NCI-H526 (cell line): ENCODE results near the gene LUC7L3.
"Not testable (repeated sequence)": the region's sequence is repeated elsewhere in the genome, so short reads cannot be mapped to it uniquely, and the experiment has no call there.

ENCODE experiments used
- DNase-seq, 2 experiments: peaks; one replicate each; lab custom pipeline; 2025; lab: John Stamatoyannopoulos, UW

The LUC7L3 gene, protein sequence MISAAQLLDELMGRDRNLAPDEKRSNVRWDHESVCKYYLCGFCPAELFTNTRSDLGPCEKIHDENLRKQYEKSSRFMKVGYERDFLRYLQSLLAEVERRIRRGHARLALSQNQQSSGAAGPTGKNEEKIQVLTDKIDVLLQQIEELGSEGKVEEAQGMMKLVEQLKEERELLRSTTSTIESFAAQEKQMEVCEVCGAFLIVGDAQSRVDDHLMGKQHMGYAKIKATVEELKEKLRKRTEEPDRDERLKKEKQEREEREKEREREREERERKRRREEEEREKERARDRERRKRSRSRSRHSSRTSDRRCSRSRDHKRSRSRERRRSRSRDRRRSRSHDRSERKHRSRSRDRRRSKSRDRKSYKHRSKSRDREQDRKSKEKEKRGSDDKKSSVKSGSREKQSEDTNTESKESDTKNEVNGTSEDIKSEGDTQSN

GRCh38 chr17:50719144-50719923 lies at the start of gene LUC7L3:
LUC7L3 (plus strand) TSS chr17:50719603; CDS start chr17:50719733, 130 bp downstream.
- peak; percentile 91 to 98 for DNase-seq

- DNase-seq, result no peak
These were observed 47.3 kb upstream of the LUC7L3 start for GRCh38 chr17:50672071-50672470.

- no peak for DNase-seq
These were observed 46.4 kb upstream of the LUC7L3 start for GRCh38 chr17:50672831-50673551.

- DNase-seq, result no peak
These were observed 44.2 kb upstream of the LUC7L3 start for GRCh38 chr17:50675190-50675589.

DNA sequence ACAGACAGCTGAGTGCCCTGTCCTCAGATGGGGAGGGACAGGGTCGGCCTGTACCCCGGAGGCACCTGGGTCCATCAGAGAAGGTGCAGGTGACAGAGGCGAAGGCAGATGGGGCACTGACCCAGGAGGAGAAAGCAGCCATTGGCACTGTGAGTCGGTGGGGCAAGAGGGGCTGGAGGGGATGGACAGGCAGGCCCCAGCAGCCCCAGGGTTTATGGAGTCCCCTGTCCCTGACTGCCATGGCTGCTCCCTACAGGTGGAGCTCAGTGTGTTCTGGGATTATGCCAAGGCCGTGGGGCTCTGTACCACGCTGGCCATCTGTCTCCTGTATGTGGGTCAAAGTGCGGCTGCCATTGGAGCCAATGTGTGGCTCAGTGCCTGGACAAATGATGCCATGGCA lies 43.8 kb upstream of the LUC7L3 start:
- DNase-seq, result no peak

DNA sequence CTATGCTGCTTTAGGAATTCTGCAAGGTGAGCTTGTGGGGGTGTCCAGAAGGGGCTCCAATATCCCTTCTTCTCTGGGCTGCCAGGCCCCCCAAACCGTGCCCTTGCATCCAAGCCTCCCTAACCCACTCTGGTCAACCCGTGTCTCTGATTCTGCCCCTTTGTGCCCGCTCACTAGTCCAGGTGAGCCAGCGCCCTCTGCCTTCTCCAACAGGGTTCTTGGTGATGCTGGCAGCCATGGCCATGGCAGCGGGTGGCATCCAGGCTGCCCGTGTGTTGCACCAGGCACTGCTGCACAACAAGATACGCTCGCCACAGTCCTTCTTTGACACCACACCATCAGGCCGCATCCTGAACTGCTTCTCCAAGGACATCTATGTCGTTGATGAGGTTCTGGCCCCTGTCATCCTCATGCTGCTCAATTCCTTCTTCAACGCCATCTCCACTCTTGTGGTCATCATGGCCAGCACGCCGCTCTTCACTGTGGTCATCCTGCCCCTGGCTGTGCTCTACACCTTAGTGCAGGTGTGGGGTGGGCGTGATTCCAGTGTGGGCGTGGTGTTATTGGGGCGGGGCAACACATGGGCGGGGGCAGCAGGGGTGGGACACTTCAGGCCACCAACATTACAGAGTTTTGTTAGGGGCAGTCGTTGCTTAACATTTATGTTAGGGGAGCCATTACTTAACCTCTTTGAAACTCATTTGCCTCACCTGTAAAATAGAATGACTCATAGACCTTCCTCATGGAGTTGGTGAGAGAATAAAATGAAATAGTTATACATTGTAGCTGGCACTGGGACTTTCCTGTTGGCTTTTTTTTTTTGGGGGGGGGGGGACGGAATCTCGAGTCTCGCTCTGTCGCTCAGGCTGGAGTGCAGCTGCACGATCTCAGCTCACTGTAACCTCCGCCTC lies 43.1 kb upstream of the LUC7L3 start:
- DNase-seq, result no peak

DNA sequence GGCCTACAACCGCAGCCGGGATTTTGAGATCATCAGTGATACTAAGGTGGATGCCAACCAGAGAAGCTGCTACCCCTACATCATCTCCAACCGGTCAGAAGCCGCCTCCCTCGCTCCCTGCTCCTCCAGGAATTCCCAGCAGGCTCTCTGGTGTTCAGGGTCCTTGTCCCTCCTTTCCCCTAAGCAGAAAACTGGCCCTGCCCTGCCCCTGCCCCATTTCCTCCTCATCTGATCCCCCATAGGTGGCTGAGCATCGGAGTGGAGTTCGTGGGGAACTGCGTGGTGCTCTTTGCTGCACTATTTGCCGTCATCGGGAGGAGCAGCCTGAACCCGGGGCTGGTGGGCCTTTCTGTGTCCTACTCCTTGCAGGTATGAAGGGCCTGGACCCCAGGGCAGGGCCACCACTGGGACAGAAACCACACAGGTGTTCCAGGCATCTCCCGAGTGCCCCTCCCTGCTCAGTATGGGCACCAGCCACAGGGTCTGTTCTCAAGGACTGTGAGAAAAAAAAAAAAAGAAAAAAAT lies 41.5 kb upstream of the LUC7L3 start:
- DNase-seq, result no peak

GRCh38 chr17:50679008-50679544 lies 40.3 kb upstream of the LUC7L3 start:
- no peak for DNase-seq

- no peak for DNase-seq
These were observed 39.3 kb upstream of the LUC7L3 start for GRCh38 chr17:50680126-50680525.

DNA sequence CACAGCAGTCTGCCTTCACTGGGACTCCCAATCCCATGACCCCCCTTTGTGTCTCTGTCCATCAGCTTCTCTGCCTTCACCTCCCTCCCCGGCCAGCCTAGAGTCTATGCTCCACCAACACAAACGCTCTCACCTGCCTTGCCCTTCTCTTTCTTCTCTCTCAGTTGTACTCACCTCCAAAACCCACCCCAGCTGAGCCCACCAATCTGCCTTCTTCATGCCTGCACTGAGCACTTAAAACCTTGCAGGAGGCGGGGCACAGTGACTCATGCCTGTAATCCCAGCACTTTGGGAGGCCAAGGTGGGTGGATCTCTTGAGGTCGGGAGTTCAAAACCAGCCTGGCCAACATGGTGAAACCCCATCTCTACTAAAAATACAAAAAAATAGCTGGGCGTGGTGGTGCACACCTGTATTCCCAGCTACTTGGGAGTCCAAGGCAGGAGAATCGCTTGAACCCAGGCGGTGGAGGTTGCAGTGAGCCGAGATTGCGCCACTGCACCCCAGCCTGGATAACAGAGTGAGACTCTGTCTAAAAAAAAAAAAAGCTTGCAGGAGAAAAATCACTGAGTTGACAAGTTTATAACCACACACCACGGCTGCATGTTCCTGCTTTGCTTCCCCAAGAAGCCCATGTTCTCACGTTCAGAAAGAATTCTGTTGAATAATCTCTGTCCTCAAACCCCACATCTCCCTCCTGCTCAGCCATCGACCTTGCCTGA lies 38.7 kb upstream of the LUC7L3 start:
- not testable (repeated sequence) for DNase-seq

DNA sequence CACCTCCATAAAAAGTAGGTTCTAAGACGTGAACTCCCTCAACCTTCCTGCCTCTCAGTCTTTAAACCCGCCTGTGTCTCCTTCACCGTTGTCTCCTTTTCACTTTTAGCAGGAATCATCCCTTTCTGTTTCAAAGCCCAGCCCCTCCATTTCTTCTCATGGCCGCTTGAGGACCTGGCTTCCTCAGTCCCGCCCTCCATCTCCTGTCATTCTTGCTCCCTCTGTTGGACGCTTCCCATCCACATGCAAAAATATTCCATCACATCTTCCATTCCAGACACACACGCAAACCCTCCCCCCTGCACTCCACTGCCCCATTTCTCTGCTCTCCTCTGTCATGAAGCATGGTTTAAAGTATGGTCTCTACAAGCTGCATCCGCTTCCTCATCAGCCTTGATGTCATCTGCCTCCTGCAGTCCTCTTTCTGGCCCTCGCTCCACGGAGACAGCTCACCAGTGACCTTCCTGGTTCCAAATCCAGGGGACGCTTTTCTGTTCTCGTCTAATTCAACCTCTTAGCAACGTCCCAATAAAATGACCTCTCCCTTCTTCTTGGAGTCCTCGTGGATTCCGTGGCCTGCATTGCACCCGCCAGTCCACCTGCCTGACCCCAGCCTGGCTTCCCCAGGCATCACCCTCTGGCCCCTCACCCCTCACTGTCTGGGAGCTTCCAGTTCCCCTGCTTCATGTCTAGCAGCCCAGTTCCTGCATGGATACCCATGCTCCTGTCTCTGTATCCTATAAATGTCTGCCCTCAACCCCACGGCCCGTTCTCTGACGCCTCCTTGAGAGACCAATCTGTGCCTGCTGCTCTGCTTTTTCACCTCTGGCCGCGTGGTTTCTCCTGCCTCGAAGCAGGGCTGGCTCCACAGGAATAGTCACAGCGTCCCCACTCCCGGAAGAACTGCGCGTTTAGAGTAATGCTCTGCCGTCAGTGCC lies 37.9 kb upstream of the LUC7L3 start:
- peak; percentile 54 to 80 for DNase-seq

DNA sequence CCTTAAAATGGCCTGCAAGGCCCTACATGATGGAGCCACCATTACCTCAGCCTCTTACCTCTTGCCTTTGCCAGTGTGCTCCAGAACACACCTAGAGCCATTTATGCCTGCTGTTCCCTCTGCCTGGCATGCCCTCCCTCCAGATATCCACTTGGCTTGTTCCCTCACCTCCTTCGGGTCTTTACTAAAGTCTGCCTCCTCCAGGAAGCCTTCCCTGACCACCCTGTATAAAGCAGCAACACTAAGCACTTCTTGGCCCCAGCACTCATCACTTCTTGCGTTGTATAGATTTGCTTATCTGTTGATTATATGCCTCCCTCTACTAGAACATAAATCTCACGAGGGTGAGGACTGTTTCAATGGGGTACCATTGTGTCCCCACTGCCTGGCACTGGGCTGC lies 37.0 kb upstream of the LUC7L3 start:
- no peak for DNase-seq

GRCh38 chr17:50682938-50683337 lies 36.5 kb upstream of the LUC7L3 start:
- no peak for DNase-seq

GRCh38 chr17:50683434-50684287 lies 35.7 kb upstream of the LUC7L3 start:
- DNase-seq, result no peak

DNA sequence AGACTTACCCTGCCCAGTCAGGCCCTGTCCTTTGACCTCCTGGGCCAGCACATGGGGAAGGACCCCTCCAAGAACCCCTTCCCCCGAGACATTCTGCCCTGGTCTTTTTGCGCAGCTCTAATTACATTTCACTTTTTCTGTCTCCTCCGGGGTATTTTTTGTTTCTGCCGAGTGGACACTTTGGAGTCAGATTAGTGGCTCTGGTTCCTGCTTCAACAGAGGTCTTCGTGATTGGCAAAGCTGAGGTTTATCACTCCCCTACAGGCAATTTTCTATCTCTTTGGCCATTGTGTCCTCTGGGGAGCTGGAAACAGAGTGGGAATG lies 35.2 kb upstream of the LUC7L3 start:
- DNase-seq, result no peak

DNA sequence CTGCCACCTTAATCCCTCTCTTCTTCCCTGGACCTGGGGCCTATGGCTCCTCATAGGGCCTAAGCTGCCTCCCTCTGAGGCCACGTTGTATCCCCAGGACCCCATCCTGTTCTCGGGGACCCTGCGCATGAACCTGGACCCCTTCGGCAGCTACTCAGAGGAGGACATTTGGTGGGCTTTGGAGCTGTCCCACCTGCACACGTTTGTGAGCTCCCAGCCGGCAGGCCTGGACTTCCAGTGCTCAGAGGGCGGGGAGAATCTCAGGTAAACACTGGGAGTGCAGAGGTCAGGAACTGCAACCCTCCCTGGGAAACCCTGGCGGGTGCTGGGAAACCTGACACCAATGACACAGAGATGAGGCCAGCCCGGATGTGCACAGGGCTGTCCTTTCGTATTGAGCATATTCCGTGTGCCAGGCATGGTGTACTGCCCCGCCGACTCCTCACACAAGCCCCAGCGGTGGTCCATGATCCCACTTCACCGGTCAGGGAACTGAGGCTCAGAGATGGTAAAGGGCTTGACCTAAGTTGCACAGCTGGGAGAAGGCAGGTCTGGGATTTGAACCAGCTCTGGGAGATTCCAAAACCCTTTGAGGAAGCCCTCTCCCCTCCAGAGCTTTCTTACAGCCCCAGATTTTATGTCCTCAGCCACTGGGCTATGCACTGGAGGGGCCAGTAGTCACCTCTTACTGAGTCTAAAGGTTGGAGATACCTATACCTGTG lies 34.6 kb upstream of the LUC7L3 start:
- peak; percentile 29 to 82 for DNase-seq

GRCh38 chr17:50685334-50685665 lies 34.1 kb upstream of the LUC7L3 start:
- no peak for DNase-seq
